Glutamatergic neuron (in vitro differentiated cells): ENCODE measurements around the gene FANK1. TPM values are rescaled to one million over a fixed set of nuclear protein-coding genes. Genes with fewer than 3 reads are reported as not detected.
"Not testable (repeated sequence)": the region's sequence is repeated elsewhere in the genome, so short reads cannot be mapped to it uniquely, and the experiment has no call there.

Source experiments
- DNase-seq: peaks from one replicate; pipeline ENCODE4 v3.0.0; 2022
- H3K27ac Mint-ChIP-seq: one replicate; pipeline ENCODE4 v1.8.0; 2020; ENCODE audit warnings: mild to moderate bottlenecking, mixed read lengths, inconsistent platforms; ENCODE audit not compliant: unreplicated experiment
- H3K27me3 Mint-ChIP-seq: one replicate; pipeline ENCODE4 v1.8.0; 2020; ENCODE audit warnings: mild to moderate bottlenecking, moderate library complexity, mixed read lengths, inconsistent platforms; ENCODE audit not compliant: unreplicated experiment
- H3K36me3 Mint-ChIP-seq: one replicate; pipeline ENCODE4 v1.8.0; 2020; ENCODE audit warnings: mild to moderate bottlenecking, mixed read lengths, inconsistent platforms; ENCODE audit not compliant: unreplicated experiment
- H3K4me1 Mint-ChIP-seq: one replicate; pipeline ENCODE4 v1.8.0; 2020; ENCODE audit warnings: mild to moderate bottlenecking, low read depth, mixed read lengths, inconsistent platforms; ENCODE audit not compliant: unreplicated experiment
- H3K4me3 Mint-ChIP-seq: one replicate; pipeline ENCODE4 v1.8.0; 2020; ENCODE audit warnings: mild to moderate bottlenecking, mixed read lengths, inconsistent platforms; ENCODE audit not compliant: unreplicated experiment
- H3K9me3 Mint-ChIP-seq: one replicate; pipeline ENCODE4 v1.8.0; 2020; ENCODE audit warnings: mild to moderate bottlenecking, moderate library complexity, mixed read lengths, inconsistent platforms; ENCODE audit not compliant: unreplicated experiment
- total RNA-seq: library from RNA; stranded (reverse); fragmentation: NEBNext Ultra II Directional; extraction: Animal tissue kit (Norgen Biotek cat#: 25700); gene quantifications from one replicate; pipeline ENCODE4 v1.2.1, GENCODE V29; 2021; ENCODE audit not compliant: unreplicated experiment
- TF ChIP-seq, protein P1 (sequence below): fragments of 200-600 bp; sonication (generic); IDR thresholded peaks from one replicate; pipeline ENCODE4 v1.5.0; 2021; ENCODE audit not compliant: partially characterized antibody, unreplicated experiment

FANK1 gene
- total RNA-seq, 1 donor from 2014 or later, result 0.59 TPM

DNA sequence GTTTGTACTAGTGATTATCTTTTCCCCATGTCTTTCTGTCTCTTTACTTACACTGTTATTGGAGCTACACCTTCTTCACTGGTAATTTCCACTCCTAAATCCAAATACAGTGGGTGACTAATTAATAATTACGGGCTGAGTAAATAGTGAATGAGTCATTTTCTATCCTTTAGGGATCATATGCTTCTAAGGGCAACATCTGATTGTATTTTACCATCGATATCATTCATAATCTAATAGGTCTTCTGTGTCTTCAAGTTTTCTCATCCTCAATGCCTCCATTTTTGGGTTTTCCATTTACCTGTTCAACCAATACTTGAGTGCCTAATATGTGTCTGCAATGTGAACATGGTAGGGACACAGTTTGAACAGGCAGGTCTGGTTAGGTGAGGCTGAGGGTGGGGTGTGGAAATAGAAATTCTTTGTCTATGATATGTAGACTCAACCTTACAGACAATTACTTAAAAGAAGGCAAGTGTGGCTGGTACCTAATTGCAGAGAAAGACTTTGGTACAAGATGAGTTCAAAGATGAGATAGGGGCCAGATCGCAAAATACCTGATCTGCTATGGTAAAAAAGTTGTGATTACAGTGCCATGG is 9.4 kb upstream of the FANK1 start:
- H3K9me3 Mint-ChIP-seq, result no peaks in the 10 kb centered on the region
- TF ChIP-seq, protein P1, sequence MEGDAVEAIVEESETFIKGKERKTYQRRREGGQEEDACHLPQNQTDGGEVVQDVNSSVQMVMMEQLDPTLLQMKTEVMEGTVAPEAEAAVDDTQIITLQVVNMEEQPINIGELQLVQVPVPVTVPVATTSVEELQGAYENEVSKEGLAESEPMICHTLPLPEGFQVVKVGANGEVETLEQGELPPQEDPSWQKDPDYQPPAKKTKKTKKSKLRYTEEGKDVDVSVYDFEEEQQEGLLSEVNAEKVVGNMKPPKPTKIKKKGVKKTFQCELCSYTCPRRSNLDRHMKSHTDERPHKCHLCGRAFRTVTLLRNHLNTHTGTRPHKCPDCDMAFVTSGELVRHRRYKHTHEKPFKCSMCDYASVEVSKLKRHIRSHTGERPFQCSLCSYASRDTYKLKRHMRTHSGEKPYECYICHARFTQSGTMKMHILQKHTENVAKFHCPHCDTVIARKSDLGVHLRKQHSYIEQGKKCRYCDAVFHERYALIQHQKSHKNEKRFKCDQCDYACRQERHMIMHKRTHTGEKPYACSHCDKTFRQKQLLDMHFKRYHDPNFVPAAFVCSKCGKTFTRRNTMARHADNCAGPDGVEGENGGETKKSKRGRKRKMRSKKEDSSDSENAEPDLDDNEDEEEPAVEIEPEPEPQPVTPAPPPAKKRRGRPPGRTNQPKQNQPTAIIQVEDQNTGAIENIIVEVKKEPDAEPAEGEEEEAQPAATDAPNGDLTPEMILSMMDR, result no peak
- H3K27ac Mint-ChIP-seq, result no peak overlapping the region
- no peak for DNase-seq
- no peaks in the 10 kb centered on the region for H3K4me1 Mint-ChIP-seq
- no peak overlapping the region for H3K4me3 Mint-ChIP-seq
- H3K36me3 Mint-ChIP-seq, result no peaks in the 10 kb centered on the region
- H3K27me3 Mint-ChIP-seq, result no peaks in the 10 kb centered on the region

GRCh38 chr10:125889441-125889840 is 6.9 kb upstream of the FANK1 start:
- not testable (repeated sequence) for H3K9me3 Mint-ChIP-seq, H3K4me1 Mint-ChIP-seq, H3K4me3 Mint-ChIP-seq, H3K27me3 Mint-ChIP-seq, DNase-seq, H3K27ac Mint-ChIP-seq, H3K36me3 Mint-ChIP-seq

GRCh38 chr10:125892402-125892801 is 4.0 kb upstream of the FANK1 start:
- not testable (repeated sequence) for H3K4me3 Mint-ChIP-seq, DNase-seq, H3K27ac Mint-ChIP-seq, H3K36me3 Mint-ChIP-seq, H3K27me3 Mint-ChIP-seq, H3K9me3 Mint-ChIP-seq, H3K4me1 Mint-ChIP-seq

DNA sequence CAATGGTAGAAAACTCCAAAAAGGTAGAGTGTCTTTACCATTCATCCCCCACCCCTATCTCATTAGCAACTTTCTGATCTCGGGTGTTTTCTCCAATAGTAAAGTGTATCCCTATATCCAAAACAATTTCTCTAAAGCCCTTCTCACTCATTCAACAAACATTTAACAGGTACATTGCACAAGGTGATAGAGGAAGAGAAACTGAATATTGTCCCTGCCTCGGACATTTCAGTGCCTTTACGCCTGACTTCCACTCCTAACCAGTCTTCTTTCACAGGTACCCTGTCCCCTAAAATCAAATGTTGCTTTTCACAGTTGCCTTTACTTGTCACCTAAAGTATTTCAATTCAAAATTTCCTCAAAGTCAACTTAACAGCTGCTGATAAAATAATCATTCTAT is 2.2 kb upstream of the FANK1 start:
- H3K27ac Mint-ChIP-seq, result not testable (repeated sequence)

GRCh38 chr10:125895130-125896087 is 955 bp upstream of the FANK1 start:
- not testable (repeated sequence) for H3K9me3 Mint-ChIP-seq, H3K4me1 Mint-ChIP-seq, H3K36me3 Mint-ChIP-seq, H3K27me3 Mint-ChIP-seq
- Mint-ChIP-seq H3K27ac (peak overlapping the region; percentile 79), H3K4me3 (peak overlapping the region; percentile 95)
- DNase-seq, result peak; percentile 75

More for the DNA sequence above, 2.2 kb upstream of the FANK1 start:
- H3K4me1 Mint-ChIP-seq, DNase-seq, H3K27me3 Mint-ChIP-seq, H3K9me3 Mint-ChIP-seq, H3K36me3 Mint-ChIP-seq, H3K4me3 Mint-ChIP-seq: not testable (repeated sequence)

DNA sequence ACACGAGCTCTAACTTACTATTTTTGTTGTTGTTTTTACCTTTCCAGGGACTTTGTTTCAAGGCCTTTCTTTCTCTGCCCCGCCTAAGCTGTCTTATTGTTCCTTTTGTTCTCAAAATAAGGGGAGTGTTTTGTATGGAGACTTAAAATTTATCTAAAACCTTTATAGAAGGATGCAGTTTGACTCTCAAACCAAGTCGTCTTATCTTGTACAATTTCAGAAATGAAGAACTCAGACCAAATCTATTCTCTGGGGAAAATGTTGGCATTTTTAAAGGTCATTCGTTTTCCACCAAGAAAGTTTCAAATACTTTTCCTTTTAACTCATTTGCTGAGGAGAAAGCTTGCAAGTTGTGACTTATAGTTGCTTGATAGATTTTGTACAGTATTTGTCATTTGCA is 953 bp downstream of the FANK1 start:
- not testable (repeated sequence) for H3K4me1 Mint-ChIP-seq, H3K36me3 Mint-ChIP-seq, H3K27ac Mint-ChIP-seq, H3K9me3 Mint-ChIP-seq, DNase-seq, H3K27me3 Mint-ChIP-seq
- peak overlapping the region; percentile 93 for H3K4me3 Mint-ChIP-seq

GRCh38 chr10:125900963-125901362 is 4.6 kb downstream of the FANK1 start:
- H3K27me3 Mint-ChIP-seq, H3K4me1 Mint-ChIP-seq, H3K4me3 Mint-ChIP-seq, H3K9me3 Mint-ChIP-seq, H3K36me3 Mint-ChIP-seq, H3K27ac Mint-ChIP-seq, DNase-seq: not testable (repeated sequence)

GRCh38 chr10:125903135-125903640 is 6.8 kb downstream of the FANK1 start:
- not testable (repeated sequence) for H3K4me1 Mint-ChIP-seq, H3K36me3 Mint-ChIP-seq, H3K27me3 Mint-ChIP-seq, H3K4me3 Mint-ChIP-seq, H3K9me3 Mint-ChIP-seq, H3K27ac Mint-ChIP-seq, DNase-seq

- not testable (repeated sequence) for H3K9me3 Mint-ChIP-seq, DNase-seq, H3K36me3 Mint-ChIP-seq, H3K27me3 Mint-ChIP-seq, H3K27ac Mint-ChIP-seq, H3K4me1 Mint-ChIP-seq, H3K4me3 Mint-ChIP-seq
Observed at GRCh38 chr10:125905069-125905994, 9.0 kb downstream of the FANK1 start.

DNA sequence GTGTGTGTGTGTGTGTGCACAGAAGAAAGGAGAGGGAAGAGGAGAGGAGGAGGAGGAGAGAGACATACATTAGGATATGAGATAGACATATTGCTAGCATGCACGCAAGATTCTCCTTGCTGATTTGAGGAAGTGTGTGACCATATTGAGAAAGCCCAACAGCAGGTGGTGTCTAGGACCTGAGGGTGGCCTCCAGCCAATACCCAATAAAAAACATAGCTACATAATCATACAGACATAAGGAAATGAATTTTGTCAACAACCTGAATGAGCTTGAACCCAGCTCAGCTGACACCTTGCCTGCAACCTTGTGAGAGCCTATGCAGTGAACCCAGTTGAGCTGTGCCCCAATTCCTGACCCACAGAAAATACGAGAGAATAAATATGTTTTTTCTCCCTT is 11.2 kb downstream of the FANK1 start:
- H3K4me3 Mint-ChIP-seq, H3K36me3 Mint-ChIP-seq, H3K27ac Mint-ChIP-seq, H3K9me3 Mint-ChIP-seq, DNase-seq, H3K4me1 Mint-ChIP-seq, H3K27me3 Mint-ChIP-seq: not testable (repeated sequence)
